Kidney (tissue), 14 donors: ENCODE measurements around the gene TNFRSF12A. TPM values are rescaled to one million over a fixed set of nuclear protein-coding genes. Genes with fewer than 3 reads are reported as not detected.

Experiments
- DNase-seq, 5 donors: peaks; one replicate each; pipeline ENCODE4 v3.0.0-alpha.2; 2013 to 2020
- FAIRE-seq: peaks from 2 replicates; lab custom pipeline; 2012; peaks lifted over from hg19 to GRCh38; lab: Jason Lieb, UNC
- H3K27ac ChIP-seq, 2 donors: one replicate each; pipeline ENCODE4 v1.7.0; 2013; ENCODE audit warnings: low read depth in 2 of 2, low read length in 2 of 2, inconsistent platforms in 1 of 2
- H3K27me3 ChIP-seq: one replicate; pipeline ENCODE4 v1.7.1; 2013; ENCODE audit warnings: low read length, inconsistent platforms; ENCODE audit not compliant: control insufficient read depth, insufficient read depth
- H3K36me3 ChIP-seq, 3 donors: one replicate each; pipeline versions ENCODE4 v1.7.0 to v1.7.1; 2013; ENCODE audit warnings: low read length in 3 of 3, control low read depth in 1 of 3, inconsistent platforms in 1 of 3; ENCODE audit not compliant: insufficient read depth in 3 of 3, control insufficient read depth in 2 of 3
- H3K4me1 ChIP-seq, 3 donors: one replicate each; pipeline versions ENCODE4 v1.7.0 to v1.7.1; 2013; ENCODE audit warnings: low read length in 3 of 3, inconsistent platforms in 1 of 3, low read depth in 1 of 3; ENCODE audit not compliant: control insufficient read depth in 2 of 3, insufficient read depth in 2 of 3
- H3K4me3 ChIP-seq, 3 donors: one replicate each; pipeline versions ENCODE4 v1.7.0 to v1.8.1; 2013; ENCODE audit warnings: low read length in 3 of 3, control low read depth in 1 of 3, inconsistent platforms in 1 of 3
- H3K9ac ChIP-seq, 3 donors: one replicate each; pipeline versions ENCODE4 v1.7.0 to v1.7.1; 2013; ENCODE audit warnings: low read length in 3 of 3, control low read depth in 1 of 3, inconsistent platforms in 1 of 3
- H3K9me3 ChIP-seq, 3 donors: one replicate each; pipeline versions ENCODE4 v1.7.0 to v1.7.1; 2013; ENCODE audit warnings: low read length in 3 of 3, control low read depth in 1 of 3, inconsistent platforms in 1 of 3; ENCODE audit not compliant: control insufficient read depth in 2 of 3, insufficient read depth in 1 of 3
- intact Hi-C: fragments of 100-400 bp; cut with DNase I; formaldehyde crosslinking; loops from one replicate; pipeline ENCODE4 v1.11.1; 2022
- polyA plus RNA-seq: library from polyadenylated mRNA; stranded (reverse); fragments of 350-450 nt; fragmentation: Illumina TruSeq; extraction: RNeasy Lipid Tissue Mini Kit (QIAGEN cat#74804); gene quantifications from one replicate; pipeline ENCODE4 v1.2.3, GENCODE V29; 2014; ENCODE audit warnings: low read depth, low replicate concordance; ENCODE audit not compliant: insufficient read depth
- total RNA-seq: library from RNA; stranded (reverse); fragmentation: NEBNext Ultra II Directional; extraction: Animal tissue kit (Norgen Biotek cat#: 25700); gene quantifications from one replicate; pipeline ENCODE4 v1.2.1, GENCODE V29; 2021
- TF ChIP-seq, protein P1 (sequence below): IDR thresholded peaks from 3 replicates; pipeline ENCODE4 v1.5.1; 2012; ENCODE audit warnings: mild to moderate bottlenecking, moderate library complexity, borderline replicate concordance; ENCODE audit not compliant: insufficient read depth; ENCODE audit errors: extremely low read depth
- donor health status: control.
- donor health status: control.
- donor health status: control.
- donor health status: control.
- donor health status: control.
- donor health status: DM: yes; HTN: yes; CAD: no.
- donor health status: Normal renal cell carcinoma (clear cell type).

The TNFRSF12A gene
- total and polyA plus RNA-seq, 2 donors from 2014 or later = 87.3 to 114 TPM

DNA sequence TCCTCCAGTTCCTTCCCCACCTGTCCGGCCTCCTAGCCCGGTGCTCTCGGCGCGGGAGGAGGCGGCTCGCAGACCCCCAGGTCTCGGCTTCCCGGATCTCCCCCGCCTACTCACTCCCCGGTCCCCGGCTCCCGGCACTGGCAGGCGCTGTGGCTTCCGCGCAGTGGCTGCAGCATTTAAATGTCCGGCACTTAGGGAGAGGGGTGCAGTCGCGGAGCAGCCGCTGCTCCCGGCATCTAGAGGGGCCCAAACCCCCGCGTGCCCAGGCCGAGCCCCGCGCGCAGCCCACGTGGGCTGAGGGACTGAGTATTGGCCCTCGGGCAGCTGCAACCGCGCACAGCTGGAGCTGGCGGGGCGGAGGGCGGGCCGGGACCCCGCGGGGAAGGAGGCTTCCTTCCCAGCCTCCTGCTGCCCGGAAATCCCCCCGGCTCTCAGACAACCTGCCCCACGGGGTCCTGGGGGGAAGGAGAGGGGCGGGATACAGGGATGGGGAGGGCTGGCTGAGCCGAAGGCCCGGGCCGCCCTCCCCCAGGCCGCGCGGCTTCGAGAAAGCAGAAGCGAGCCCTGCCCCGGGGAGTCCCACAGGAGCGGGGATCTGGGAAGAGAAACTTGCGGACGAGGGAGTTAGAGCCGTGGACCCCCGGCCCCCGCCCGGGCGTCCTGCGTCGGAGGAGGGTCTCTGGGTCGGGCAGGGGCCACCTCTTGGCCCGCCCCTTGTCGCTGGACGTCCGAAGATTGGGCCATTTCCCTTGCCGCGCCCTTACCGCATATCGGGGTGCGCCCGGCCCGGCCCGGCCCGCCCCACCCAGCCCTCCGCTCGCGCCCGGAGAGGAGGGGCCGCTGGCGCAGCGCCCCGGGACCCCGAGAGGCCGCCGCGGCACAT lies 25.8 kb downstream of the TNFRSF12A start, which contains the start of gene MMP25:
TSS of gene MMP25 (plus strand) at position 804 of the 883 bp plus-strand sequence. CDS start 357 bp downstream, outside the sequence.
- peak; percentile 31 to 82 (median 46) for DNase-seq
- Histone ChIP-seq H3K4me3 (no peak within 1 kb of the TSS), H3K9ac (no peak within 1 kb of the TSS), H3K27ac (no peak within 1 kb of the TSS), H3K9me3 (no peaks in the 10 kb centered on the region), H3K36me3 (no peaks in the 10 kb centered on the region), H3K27me3 (peaks cover 31% of the 10 kb centered on the region), H3K4me1 (peaks cover 0 to 7% (median 0%) of the 10 kb centered on the region in 3 donors)
- TF ChIP-seq, protein P1, sequence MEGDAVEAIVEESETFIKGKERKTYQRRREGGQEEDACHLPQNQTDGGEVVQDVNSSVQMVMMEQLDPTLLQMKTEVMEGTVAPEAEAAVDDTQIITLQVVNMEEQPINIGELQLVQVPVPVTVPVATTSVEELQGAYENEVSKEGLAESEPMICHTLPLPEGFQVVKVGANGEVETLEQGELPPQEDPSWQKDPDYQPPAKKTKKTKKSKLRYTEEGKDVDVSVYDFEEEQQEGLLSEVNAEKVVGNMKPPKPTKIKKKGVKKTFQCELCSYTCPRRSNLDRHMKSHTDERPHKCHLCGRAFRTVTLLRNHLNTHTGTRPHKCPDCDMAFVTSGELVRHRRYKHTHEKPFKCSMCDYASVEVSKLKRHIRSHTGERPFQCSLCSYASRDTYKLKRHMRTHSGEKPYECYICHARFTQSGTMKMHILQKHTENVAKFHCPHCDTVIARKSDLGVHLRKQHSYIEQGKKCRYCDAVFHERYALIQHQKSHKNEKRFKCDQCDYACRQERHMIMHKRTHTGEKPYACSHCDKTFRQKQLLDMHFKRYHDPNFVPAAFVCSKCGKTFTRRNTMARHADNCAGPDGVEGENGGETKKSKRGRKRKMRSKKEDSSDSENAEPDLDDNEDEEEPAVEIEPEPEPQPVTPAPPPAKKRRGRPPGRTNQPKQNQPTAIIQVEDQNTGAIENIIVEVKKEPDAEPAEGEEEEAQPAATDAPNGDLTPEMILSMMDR = no peak
- FAIRE-seq = no peak
- intact Hi-C loops = no loop called here

DNA sequence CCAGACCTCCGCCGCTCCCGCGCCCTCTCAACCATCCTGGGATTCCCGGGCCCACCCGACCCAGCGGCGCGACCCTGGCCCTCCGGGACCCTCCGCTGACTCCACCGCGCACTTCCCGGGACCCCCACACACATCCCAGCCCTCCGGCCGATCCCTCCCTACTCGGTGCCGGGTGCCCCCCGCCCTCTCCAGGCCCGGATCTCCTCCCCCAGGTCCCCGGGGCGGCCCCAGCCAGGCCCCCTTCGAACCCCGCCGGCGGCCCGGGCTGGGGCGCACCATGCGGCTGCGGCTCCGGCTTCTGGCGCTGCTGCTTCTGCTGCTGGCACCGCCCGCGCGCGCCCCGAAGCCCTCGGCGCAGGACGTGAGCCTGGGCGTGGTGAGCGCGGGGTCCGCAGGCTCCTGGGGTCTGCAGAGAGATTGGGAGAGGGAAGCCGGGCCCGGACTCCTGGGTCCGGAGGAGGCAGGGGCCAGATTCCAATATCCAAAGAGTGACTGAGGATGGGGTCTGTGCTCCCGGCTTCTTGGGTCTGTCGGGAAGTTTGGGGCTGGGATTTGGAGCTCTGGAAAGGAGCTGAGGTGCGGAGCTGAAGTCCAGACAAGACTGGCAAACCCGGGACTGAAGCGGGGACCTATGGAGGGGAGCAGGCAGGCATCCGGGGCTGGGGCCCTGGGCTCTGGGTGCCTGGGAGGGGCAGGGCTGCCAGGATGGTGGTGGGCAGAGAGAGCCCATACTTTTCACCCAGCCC lies 26.6 kb downstream of the TNFRSF12A start:
- DNase-seq (peak in 1 of 5 donors; percentile 44), FAIRE-seq (no peak)
- Histone ChIP-seq H3K9me3 (no peaks in the 10 kb centered on the region), H3K27ac (no peak overlapping the region), H3K4me1 (peaks cover 0 to 7% (median 0%) of the 10 kb centered on the region in 3 donors), H3K4me3 (no peak overlapping the region), H3K27me3 (peaks cover 31% of the 10 kb centered on the region), H3K9ac (no peak overlapping the region), H3K36me3 (no peaks in the 10 kb centered on the region)
- intact Hi-C loops = no loop called here
- TF ChIP-seq, protein P1 = no peak

DNA sequence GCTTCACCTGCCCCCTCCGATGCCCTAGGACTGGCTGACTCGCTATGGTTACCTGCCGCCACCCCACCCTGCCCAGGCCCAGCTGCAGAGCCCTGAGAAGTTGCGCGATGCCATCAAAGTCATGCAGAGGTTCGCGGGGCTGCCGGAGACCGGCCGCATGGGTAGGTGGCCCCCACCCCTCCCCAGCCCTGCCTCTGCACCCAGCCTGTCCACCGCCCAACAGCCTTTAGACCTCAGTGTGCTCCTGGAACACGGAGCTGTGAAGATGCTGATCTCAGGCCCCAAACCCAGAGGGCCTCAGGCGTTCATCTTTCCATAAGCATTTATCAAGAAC lies 27.2 kb downstream of the TNFRSF12A start:
- TF ChIP-seq, protein P1 = no peak
- Histone ChIP-seq H3K4me3 (no peak overlapping the region), H3K4me1 (peaks cover 0 to 7% (median 0%) of the 10 kb centered on the region in 3 donors), H3K27me3 (peaks cover 31% of the 10 kb centered on the region), H3K36me3 (no peaks in the 10 kb centered on the region), H3K9me3 (no peaks in the 10 kb centered on the region), H3K9ac (no peak overlapping the region), H3K27ac (no peak overlapping the region)
- FAIRE-seq = no peak
- peak in 1 of 5 donors; percentile 45 for DNase-seq
- intact Hi-C loops = no loop called here
